AG04450 (cell line): Measurements from ENCODE around the gene MICAL2. TPM values are rescaled to one million over a fixed set of nuclear protein-coding genes. Genes with fewer than 3 reads are reported as not detected.

Source experiments
- CTCF ChIA-PET: fragments of 300-600, 350-600 bp; formaldehyde crosslinking; extraction: SDS; loops from one replicate; lab custom pipeline; 2022; ENCODE audit warnings: antibody characterized with exemption, inconsistent platforms; lab: Charles Lee
- POLR2A ChIA-PET: fragments of 350-600 bp; formaldehyde crosslinking; extraction: SDS; loops from one replicate; lab custom pipeline; 2021; ENCODE audit warnings: antibody characterized with exemption, inconsistent platforms; lab: Yijun Ruan, JAX
- DNase-seq: peaks from one replicate; pipeline ENCODE4 v3.0.0-alpha.2; 2011; ENCODE audit warnings: low read depth, low spot score
- H3K27ac ChIP-seq: one replicate; pipeline ENCODE4 v1.5.1; 2012; ENCODE audit warnings: low read depth, low read length, control low read depth
- H3K27me3 ChIP-seq: one replicate; pipeline ENCODE4 v1.6.0; 2012; ENCODE audit warnings: low read length; ENCODE audit not compliant: control insufficient read depth, insufficient read depth
- H3K4me3 ChIP-seq: 2 replicates; pipeline ENCODE4 v1.5.1; 2011; ENCODE audit warnings: mild to moderate bottlenecking, low read depth, low read length, control low read depth
- H3K9me3 ChIP-seq: 2 replicates; pipeline ENCODE4 v1.5.1; 2012; ENCODE audit warnings: low read length; ENCODE audit not compliant: control insufficient read depth, insufficient read depth
- CTCF ChIP-seq: IDR thresholded peaks from 2 replicates; pipeline ENCODE4 v1.5.1; 2011; ENCODE audit warnings: low read depth, low read length, control low read depth, inconsistent platforms
- polyA plus RNA-seq: library from polyadenylated mRNA; depleted of rRNA; stranded (reverse); fragments of >200 nt; gene quantifications from 2 replicates; pipeline ENCODE4 v1.2.3, GENCODE V29; 2011

The MICAL2 gene
- polyA plus RNA-seq, 1 experiment = 171 TPM

- Histone ChIP-seq H3K27me3 (no peaks in the 10 kb centered on the region), H3K27ac (peak overlapping the region; percentile 80), H3K9me3 (no peaks in the 10 kb centered on the region), H3K4me3 (no peak overlapping the region)
- DNase-seq = no peak
- CTCF ChIA-PET = interaction anchor here (0.6 to 1.3 kb wide), 5 partner anchors 12 to 128 kb away, joined by 3 to 5 read pairs (median 3); no protein-coding TSS in a partner anchor
- TF ChIP-seq CTCF = no peak
- POLR2A ChIA-PET = no interaction called here
These were observed 50.7 kb downstream of the MICAL2 start for GRCh38 chr11:12161137-12161536.

- CTCF ChIA-PET = interaction anchor here (1.0 kb wide), 1 partner anchor 38 kb away, joined by 3 read pairs; no protein-coding TSS in a partner anchor
These were observed 51.4 kb downstream of the MICAL2 start for GRCh38 chr11:12161603-12162350.

GRCh38 chr11:12162652-12163051 is 52.3 kb downstream of the MICAL2 start:
- no peak for DNase-seq
- ChIA-PET POLR2A (interaction anchor here (0.6 to 2.4 kb wide), 3 partner anchors 19 to 75 kb away, joined by 3 to 12 read pairs (median 3); no protein-coding TSS in a partner anchor), CTCF (no interaction called here)
- H3K27me3 ChIP-seq = no peaks in the 10 kb centered on the region
- no peaks in the 10 kb centered on the region for H3K9me3 ChIP-seq
- no peak overlapping the region for H3K4me3 ChIP-seq
- peak overlapping the region; percentile 95 for H3K27ac ChIP-seq
- no peak for TF ChIP-seq CTCF

More at GRCh38 chr11:12161603-12162350, 51.4 kb downstream of the MICAL2 start:
- POLR2A ChIA-PET = interaction anchor here (0.8 kb wide), 1 partner anchor 20 kb away, joined by 3 read pairs; no protein-coding TSS in a partner anchor
- no peak for TF ChIP-seq CTCF
- Histone ChIP-seq H3K4me3 (no peak overlapping the region), H3K27ac (no peak overlapping the region), H3K9me3 (no peaks in the 10 kb centered on the region), H3K27me3 (no peaks in the 10 kb centered on the region)
- no peak for DNase-seq

GRCh38 chr11:12163181-12163941 is 53.0 kb downstream of the MICAL2 start:
- no peak for DNase-seq
- CTCF ChIA-PET = interaction anchor here (1.0 to 1.6 kb wide), 3 partner anchors 74 to 119 kb away, joined by 3 to 4 read pairs (median 4); no protein-coding TSS in a partner anchor

More at GRCh38 chr11:12163181-12163941, 53.0 kb downstream of the MICAL2 start:
- Histone ChIP-seq H3K4me3 (no peak overlapping the region), H3K27ac (peak overlapping the region; percentile 95), H3K27me3 (no peaks in the 10 kb centered on the region), H3K9me3 (no peaks in the 10 kb centered on the region)
- no peak for TF ChIP-seq CTCF
- POLR2A ChIA-PET = interaction anchor here (0.6 to 2.4 kb wide), 6 partner anchors 15 to 76 kb away, joined by 3 to 12 read pairs (median 3); no protein-coding TSS in a partner anchor
